Fibroblast of villous mesenchyme (primary cell): ENCODE measurements around the gene MRPL32. TPM values are rescaled to one million over a fixed set of nuclear protein-coding genes. Genes with fewer than 3 reads are reported as not detected.

Experiments
- DNase-seq: peaks from one replicate; pipeline ENCODE4 v3.0.0-alpha.2; 2010; ENCODE audit warnings: low read depth
- H3K4me3 ChIP-seq: 2 replicates; pipeline ENCODE4 v1.5.1; 2011; ENCODE audit warnings: low read depth, mild to moderate bottlenecking, low read length
- CTCF ChIP-seq: IDR thresholded peaks from 2 replicates; pipeline ENCODE4 v1.5.1; 2012; ENCODE audit warnings: low read depth, mild to moderate bottlenecking, low read length; ENCODE audit not compliant: insufficient read depth
- total RNA-seq: library from RNA; depleted of rRNA; stranded (reverse); fragments of >200 nt; gene quantifications from 2 replicates; pipeline ENCODE4 v1.2.3, GENCODE V29; 2012

The MRPL32 gene
- total RNA-seq, 1 donor = 46.6 TPM

DNA sequence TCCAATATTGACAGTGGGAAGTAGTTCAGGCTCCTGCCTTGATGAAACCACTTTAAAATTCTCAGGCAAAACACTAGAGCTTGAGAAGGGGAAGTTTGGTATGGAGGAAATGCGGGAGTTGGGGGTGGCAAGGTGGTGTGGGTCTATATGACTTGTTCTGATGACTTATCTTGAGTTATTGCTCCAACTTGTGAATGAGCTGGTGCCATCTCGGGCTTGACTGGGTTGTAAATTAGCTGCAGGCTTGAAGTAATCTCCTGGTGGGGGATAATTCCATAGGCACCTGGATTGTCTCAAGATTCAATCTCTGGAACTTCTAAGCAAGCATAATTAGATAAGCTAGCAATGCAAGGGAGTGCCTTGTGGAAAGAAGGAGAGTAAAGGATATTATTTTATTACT is 29.0 kb downstream of the MRPL32 start:
- DNase-seq = no peak

DNA sequence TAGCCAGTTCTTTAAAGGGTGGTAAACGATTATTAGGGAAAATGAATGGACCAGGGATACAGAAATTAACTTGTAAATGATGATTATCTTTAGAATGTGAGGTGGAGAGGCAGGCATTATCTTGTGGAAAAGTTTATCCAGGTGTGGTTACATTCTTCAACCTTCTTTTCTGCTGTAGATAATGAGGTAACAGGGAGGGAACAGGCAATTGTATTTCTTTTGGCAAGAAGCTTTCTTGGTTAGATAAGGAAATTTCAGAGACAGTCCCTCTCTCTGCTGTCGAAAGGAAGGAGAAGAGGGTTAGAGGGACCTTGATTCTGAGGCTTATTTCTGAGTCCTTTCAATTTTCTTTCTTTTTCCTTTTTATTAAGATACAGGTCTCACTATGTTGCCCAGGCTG is 32.1 kb downstream of the MRPL32 start:
- H3K4me3 ChIP-seq = no peak overlapping the region
- no peak for DNase-seq
- no peak for TF ChIP-seq CTCF

More for the DNA sequence above, 29.0 kb downstream of the MRPL32 start:
- no peak for TF ChIP-seq CTCF
- no peak overlapping the region for H3K4me3 ChIP-seq

DNA sequence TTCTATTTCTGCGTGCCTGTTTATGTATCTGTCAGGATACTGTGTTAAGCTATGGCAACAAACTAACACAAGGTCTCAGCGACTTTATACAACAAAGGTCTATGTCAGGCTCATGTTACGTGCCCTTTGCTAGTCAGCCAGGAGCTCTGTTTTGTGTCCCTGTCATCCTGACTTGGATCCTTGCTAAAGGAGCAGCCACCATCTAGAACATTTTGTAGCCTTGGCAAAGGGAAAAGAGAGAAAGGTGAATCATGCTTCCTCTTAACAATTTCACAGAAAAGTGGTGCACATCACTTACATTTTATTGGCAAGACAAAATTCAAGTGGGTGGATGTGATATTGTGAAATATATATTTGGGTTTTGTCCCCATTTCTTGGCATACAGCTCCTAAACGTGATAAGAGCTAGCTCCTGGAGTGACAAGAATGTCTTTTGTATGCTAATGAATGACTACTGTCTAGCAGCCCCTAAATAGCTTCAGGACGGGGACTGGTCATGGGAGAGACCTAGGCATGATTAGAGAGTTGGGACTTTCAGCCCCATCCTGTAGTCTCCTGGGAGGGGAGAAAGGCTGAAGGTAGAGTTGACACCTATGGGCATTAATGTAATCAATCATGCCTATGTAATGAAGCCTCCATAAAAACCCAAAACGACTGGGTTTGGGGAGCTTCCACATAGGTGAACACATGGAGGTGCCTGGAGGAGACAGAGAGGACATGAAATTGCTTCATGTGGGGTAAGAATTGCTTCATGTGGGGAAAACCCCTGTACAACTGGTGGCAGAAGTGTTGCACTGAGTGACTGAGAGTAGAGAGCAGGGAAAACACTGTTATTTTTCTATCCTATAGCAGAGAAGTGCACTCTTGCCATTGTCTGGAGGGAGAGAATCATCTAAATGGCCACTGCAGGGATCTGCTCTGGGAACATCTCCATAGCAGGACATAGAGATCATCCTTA is 33.0 kb downstream of the MRPL32 start:
- no peak overlapping the region for H3K4me3 ChIP-seq
- peak; percentile 53 for DNase-seq
- no peak for TF ChIP-seq CTCF

GRCh38 chr7:42967391-42967790 is 35.2 kb downstream of the MRPL32 start:
- DNase-seq = no peak
- TF ChIP-seq CTCF = no peak
- no peak overlapping the region for H3K4me3 ChIP-seq

DNA sequence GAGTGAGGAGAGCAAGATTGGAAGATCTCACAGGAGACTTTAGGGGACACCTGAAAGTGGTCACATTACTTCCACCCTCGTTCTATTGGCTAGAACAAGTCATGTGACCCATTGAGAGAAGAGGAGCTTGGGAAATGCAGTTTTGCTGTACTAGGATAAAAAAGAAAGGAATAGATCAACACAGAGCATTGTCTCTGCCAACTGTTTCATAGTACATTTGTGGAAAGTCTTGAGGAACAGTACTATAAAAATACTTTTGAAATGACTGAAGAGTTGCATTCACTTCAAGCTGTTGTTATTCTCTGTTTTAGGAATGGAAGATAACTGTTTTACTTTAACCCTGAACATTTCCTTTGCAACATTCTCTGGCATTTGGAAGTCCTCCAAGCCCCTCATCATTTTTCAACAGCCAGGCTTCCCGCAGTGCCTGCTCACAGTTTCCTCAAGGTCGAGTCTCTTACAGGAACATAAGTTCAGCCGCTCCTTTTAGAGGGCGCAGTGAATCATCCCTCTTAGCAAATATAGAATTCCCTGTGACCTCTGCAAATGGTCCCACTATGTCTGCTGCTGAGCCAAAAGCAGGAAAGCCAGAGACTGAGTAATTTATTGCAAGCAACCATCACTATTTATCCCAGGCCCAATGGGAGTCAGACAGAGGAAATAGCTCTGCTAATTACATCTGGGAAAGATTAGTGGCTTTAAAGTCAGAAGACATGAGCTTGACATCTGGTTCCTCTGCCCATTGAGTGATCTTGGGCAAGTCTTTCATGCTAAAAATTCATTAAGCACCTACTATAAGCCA is 40.7 kb downstream of the MRPL32 start:
- no peak overlapping the region for H3K4me3 ChIP-seq
- peak; percentile 98 for DNase-seq
- no peak for TF ChIP-seq CTCF

- no peak for TF ChIP-seq CTCF
- no peak for DNase-seq
- no peak overlapping the region for H3K4me3 ChIP-seq
Observed at GRCh38 chr7:42976371-42976770, 44.2 kb downstream of the MRPL32 start.
